HG03025 (cell line): ENCODE data around the gene YRDC.
"Not testable (repeated sequence)": the region's sequence is repeated elsewhere in the genome, so short reads cannot be mapped to it uniquely, and the experiment has no call there.

Experiments
- ATAC-seq: cut with Tn5 transposase; IDR thresholded peaks from one replicate; pipeline ENCODE4 v1.9.1; 2021; ENCODE audit warnings: mild to moderate bottlenecking, moderate library complexity; ENCODE audit not compliant: unreplicated experiment, low FRiP score

Gene YRDC

DNA sequence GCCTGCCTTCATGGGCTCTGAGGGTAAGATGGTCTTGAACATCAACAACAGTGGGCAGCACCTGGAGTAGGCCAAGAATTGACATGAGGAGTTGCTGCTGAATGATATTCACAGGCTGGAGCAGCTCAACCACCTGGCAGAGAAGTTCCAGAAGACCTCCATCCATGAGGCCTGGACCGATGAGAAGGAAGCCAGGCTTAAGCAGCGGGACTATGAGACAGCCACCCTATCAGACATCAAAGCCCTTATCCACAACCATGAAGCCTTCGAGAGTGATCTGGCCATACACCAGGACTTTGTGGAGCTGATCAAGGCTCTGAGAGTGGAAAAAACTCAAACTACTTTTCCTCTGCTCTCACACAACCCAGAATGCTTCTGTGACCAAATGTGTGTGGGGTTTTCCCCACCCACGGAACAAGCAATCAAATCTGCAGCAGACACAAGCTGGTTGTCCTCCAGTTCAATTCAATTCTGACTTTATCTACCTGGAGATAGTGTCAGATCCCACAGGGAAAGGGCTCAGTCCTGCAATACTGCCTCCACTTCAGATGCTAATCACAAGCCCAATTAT is 31.0 kb downstream of the YRDC start:
- no peak for ATAC-seq

DNA sequence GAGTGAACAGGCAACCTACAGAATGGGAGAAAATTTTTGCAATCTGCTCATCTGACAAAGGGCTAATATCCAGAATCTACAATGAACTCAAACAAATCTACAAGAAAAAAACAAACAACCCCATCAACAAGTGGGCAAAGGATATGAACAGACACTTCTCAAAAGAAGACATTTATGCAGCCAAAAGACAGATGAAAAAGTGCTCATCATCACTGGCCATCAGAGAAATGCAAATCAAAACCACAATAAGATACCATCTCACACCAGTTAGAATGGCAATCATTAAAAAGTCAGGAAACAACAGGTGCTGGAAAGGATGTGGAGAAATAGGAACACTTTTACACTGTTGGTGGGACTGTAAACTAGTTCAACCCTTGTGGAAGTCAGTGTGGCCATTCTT is 36.6 kb downstream of the YRDC start:
- ATAC-seq: not testable (repeated sequence)

DNA sequence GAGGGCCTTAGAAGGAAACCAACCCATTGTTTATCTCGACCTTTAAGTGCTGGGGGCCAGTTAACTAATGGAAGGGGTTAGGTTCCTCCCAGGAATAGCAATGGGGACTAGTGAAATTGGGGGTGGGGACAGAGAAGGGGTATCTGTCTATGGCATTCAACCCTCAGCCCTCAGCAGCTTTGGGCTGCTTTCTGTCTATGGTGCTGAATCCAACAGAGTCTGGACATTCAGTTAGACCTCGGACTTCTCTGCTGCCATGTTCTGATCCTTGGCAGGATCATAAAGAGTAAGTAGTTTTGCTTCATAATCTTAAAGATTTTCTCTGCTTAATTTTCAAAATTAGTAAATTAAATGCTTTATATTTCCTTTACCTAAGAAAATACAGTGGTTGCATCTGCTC is 40.5 kb downstream of the YRDC start:
- ATAC-seq: no peak

DNA sequence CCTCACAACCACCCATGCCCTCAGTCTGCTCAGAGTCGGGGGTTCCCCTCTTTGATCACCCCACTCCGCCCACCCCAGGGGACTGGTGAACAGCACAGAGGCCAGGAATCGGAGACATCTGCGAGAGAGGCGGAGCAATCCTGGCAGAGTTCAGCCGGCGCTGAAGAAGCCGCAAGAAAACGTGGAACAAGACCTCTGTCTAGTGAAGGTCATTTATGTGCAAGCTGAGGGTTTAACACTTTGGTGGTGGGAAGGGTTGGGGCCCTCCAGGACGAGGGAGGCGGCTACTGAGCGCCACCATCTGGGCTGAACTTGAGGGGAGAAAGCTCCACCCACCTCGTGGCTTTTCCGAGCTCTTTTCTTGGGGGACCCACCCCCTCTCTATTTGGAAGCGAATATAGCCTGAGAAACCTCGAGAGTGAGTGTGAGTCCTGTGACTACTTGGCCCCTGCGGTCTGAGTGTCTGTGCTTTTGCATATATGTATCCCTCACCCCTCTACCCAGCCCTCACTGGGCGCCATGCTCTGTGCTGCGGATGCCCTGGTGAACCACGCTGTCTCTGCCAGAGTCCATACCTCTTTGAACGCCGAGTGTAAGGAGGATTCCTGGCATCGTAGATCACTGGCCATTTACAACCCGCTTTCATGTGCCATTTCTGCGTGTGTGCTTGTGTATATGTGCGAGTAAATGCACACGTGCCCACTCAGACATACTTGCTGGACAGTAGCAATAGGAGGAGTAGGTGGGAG is 41.9 kb downstream of the YRDC start:
- ATAC-seq: no peak

DNA sequence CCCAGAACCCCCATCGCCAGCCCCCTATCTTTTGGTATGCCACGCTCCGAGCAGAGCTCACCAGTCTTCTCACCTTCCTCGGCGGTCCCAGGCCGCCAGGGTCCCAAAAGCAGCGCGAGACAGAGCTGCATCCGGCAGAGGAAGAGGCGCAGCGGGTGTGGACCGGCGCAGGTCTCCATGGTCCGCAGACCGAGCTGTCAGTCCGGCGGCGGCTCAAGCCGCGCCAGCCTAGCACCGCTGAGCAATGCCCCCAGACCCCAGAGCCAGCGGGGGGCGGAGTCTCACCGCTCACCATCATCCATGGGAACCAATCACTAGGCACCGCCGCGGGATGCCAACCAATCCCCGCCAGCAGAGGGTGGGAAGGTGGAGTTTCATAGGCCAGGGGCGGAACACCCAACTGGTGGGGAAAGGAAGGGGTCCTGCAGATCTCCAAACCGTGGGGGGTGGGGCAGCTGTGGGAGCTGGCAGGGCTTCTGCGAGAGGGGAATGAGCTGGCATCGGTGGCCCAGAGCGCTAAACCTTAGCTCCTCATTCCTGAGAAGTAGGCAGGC is 43.0 kb downstream of the YRDC start, which contains the start of gene EPHA10:
Gene EPHA10 (minus strand): TSS at position 233 of the 554 bp plus-strand sequence. CDS start 54 bp downstream, at position 179.
- ATAC-seq: no peak

DNA sequence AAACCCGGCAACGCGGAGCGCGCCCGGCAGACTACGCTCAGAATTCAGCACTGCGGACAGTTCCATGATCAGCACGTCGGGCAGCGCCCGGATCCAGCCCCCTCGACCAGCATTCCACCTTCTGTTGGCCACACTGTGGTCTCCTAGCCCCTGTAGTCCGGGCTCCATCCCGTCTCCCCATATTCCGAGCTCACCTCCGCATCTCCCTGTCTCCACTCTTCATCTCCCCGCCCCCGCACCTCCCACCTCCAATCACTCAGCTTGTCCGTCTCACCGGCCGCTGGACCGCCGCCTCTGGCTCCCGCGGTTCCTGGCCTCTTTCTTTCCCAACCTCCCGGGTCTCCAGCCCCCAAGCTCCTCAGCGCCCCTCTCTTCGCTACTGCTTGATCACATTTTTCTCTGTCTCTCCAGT is 43.6 kb downstream of the YRDC start:
- no peak for ATAC-seq

DNA sequence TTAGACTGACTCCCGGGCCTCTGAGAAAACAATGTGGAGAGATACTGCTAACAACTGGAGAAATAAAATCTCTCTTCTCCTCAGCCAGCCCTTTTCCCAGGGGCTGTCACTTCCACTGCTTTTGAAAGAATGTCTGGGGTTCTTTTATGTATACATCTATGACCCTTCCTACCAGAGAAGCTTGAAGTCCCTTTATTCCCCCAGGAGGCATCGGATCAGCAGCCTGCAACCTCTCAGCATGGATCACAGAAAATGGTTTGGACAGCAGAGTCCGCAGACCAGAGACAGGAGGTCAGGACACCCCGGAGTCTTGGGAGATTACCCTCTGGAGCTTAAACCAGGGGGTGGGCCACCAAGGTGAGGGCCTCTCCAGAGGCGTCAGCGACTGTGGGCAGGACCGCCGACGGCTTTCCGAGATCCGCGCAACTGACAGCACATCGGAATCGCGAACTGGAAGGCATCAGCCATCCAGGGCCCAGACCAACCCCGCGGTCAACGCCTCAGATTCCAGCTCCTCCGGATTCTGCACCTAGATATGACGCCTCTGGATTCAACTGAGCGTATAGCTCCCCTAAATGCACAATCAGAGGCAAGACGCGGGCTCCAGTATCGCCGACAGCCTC is 44.1 kb downstream of the YRDC start:
- ATAC-seq: no peak

DNA sequence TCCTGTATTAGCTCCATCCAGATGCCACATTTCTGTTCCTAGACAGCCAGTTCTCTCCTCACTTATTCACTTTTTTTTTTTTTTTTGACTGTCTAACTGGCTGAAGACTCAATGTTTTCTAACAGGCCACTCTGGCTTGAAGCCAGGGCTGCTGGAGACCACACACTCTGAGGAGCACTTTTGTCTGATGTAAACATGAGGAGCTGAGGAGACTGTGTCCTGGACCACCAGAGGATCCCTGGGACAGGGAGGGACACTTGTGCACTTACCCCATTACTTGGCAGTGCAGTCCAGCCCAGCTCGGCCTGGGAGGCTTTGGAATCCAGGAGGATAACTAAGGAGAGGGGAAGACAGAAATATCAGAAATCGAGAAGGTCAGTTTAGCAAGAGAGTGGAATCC is 45.5 kb downstream of the YRDC start:
- no peak for ATAC-seq

DNA sequence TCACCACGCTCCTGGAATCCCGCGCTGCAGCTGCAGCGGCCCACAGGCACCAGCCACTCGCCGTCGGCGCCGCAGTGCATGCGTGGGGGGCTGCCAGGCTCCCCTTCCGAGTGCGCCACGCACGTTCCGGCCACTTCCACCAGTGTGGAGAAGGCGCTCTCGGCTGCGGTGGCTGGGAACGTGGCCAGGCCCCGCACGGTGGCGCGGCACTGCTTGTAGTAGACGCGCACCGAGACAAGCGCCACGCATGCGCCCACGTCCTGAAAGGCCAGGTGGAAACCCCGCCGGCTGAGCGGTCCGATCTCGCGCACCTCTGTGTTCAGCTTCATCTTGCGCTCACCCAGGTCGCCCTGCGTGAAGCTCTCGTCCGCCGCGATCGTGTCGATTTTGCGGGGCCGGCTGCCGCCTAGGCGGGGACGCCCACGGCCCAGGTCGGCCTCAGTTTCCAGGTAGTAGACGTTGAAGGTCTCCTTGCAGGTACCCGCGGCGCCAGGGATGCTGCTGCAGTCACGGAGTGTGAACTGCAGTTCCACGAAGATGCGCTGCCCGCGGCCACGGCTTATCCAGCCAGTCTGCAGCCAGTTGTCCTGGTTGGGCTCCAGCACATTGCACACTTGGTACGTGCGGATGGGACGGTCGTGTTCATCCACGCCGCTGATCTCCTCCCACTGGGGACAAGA is 46.5 kb downstream of the YRDC start:
- ATAC-seq: no peak

DNA sequence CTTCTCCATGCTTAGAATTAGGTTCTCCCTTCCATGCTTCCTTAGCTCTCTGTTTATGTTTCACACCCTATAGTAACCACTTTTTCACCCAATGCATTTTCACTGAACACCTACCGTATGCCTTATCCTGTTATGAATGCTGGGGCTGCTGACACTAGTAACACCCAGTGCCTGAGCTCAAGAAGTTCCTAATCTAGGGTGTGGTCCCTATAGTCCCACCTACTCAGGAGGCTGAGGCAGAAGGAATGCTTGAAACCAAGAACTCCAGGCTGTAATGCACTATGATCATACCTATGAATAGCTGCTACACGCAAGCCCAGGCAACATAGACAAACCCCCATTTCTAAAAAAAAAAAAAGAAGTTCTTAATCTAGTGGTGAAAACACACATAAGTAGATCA is 48.6 kb downstream of the YRDC start:
- ATAC-seq: no peak

DNA sequence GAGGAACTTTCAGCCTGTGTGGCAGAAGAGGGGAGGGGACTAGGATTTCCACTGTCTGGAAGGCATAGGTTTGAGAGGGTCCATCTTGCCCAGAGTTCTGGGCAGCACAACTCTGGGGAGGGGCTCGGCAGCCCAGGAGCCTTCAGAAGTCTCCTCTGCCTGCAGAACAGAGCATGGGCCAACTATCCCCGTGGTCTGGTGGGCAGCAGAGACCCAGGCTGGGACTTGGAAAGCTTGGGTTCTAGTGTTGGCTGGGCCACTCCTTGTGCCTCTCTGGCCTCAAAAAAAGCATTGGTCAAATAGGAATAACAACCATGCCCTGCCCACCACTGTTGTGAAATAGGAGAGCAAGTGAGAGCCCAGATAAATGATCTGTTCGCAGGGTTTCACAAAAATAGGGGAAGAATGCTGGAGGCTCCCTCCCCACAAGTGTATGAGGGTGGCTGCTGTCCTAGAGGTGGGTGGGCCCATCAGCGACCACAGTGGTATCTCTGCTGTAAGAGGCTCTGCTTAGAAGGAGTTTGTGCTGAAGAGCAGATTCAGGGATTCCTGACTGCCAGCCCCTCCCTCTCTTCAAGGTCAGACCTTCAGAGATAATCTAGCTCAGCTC is 52.0 kb downstream of the YRDC start:
- no peak for ATAC-seq

DNA sequence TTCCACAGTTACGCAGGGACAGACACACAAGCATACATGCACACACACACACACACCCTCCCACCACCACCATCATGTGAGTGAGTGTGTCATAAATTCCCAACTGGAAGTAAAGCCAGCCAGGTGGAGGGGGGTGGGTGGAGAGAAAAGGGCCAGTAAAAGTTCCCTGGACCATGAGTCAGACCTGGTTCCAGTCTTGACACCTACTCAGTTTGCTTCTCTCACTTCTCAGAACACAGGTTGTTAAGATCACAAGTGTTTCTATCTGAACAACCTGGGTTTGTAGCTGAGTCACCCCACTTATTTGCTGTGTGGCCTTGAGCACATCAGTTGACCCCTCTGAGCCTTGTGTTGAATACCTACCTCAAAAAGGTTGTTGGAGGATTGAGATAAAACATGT is 52.7 kb downstream of the YRDC start:
- no peak for ATAC-seq

DNA sequence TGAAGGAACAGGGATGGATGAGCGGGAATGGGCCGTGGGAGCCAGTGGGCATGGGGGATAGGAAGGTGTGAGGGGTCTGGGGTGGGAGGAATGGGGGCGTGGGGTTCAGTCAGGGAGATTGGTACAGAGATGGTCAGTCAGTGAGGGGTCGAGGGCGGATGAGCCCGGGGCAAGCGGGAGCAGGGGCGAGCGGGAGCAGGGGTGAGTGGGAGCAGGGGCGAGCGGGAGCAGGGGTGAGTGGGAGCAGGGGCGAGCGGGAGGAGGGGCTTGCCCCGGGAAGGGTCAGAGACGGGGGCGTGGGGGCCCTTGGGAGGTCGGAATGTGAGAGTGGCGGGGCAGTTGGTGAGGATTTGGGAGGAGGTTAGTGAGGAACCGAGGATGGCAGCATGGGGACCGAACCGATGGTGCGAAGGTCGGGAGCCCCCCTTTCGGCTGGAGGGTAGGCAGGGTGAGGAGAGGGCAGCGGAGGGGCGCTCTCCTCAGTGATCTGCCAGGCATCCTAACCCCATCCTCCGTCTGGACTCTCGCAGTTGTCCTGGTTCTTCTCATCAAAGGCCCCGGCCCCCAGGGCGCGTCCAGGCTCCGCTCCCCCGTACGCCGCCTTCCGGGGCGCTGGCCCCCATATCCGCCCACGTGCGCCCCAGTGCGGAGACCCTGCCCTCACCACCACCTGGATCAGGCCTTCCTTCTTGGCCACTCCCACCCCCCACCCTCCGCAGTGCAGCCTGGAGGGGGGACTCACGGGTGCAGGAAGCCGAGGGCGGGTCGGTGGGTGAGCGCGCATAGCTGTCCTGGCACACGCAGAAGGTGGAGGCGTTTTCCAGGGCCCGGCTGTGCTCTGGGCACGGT is 54.3 kb downstream of the YRDC start:
- no peak for ATAC-seq
